DND-41 (cell line): Measurements from ENCODE around the gene MAST4.

Experiments used
- ATAC-seq: fragments of 200-7000 bp; cut with Tn5 transposase; 3 replicates; pipeline ENCODE4 v1.9.1; 2021; ENCODE audit warnings: low read depth; ENCODE audit not compliant: insufficient read depth
- DNase-seq: peaks from one replicate; pipeline ENCODE4 v3.0.0-alpha.2; 2020
- H2AFZ ChIP-seq: 2 replicates; pipeline ENCODE4 v1.6.0; 2012; ENCODE audit warnings: low read depth, low read length
- H3K27ac ChIP-seq: 2 replicates; pipeline ENCODE4 v1.5.1; 2012; ENCODE audit warnings: low read length, inconsistent platforms
- H3K27me3 ChIP-seq: fragments of 200-600 bp; sonication (generic); 2 replicates; pipeline ENCODE4 v1.6.0; 2012; ENCODE audit warnings: low read length, mild to moderate bottlenecking, inconsistent platforms; ENCODE audit not compliant: insufficient read depth, poor library complexity
- H3K36me3 ChIP-seq: 2 replicates; pipeline ENCODE4 v1.5.1; 2012; ENCODE audit warnings: low read length, inconsistent platforms; ENCODE audit not compliant: insufficient read depth
- H3K4me1 ChIP-seq: 2 replicates; pipeline ENCODE4 v1.5.1; 2012; ENCODE audit warnings: mild to moderate bottlenecking, low read length; ENCODE audit not compliant: insufficient read depth
- H3K4me2 ChIP-seq: 2 replicates; pipeline ENCODE4 v1.6.0; 2012; ENCODE audit warnings: mild to moderate bottlenecking, moderate library complexity, low read length, inconsistent platforms; ENCODE audit not compliant: insufficient read depth
- H3K4me3 ChIP-seq, 2 experiments: fragments of 200-600 bp in 1 of 2; shearing (Covaris generic) in 1 of 2; 2 replicates each; pipeline ENCODE4 v1.5.1; 2012 to 2016; ENCODE audit warnings: inconsistent platforms in 2 of 2, low read length in 2 of 2, mild to moderate bottlenecking in 2 of 2, low read depth in 1 of 2, moderate library complexity in 1 of 2
- H3K79me2 ChIP-seq: 2 replicates; pipeline ENCODE4 v1.6.0; 2012; ENCODE audit warnings: low read length, inconsistent platforms; ENCODE audit not compliant: insufficient read depth
- H3K9ac ChIP-seq: 2 replicates; pipeline ENCODE4 v1.6.0; 2012; ENCODE audit warnings: low read depth, mild to moderate bottlenecking, inconsistent platforms, low read length, moderate library complexity
- H3K9me3 ChIP-seq: 2 replicates; pipeline ENCODE4 v1.5.1; 2012; ENCODE audit warnings: low read length, moderate library complexity, mild to moderate bottlenecking, inconsistent platforms; ENCODE audit not compliant: insufficient read depth, severe bottlenecking
- H4K20me1 ChIP-seq: 2 replicates; pipeline ENCODE4 v1.6.0; 2012; ENCODE audit warnings: low read length; ENCODE audit not compliant: insufficient read depth
- CTCF ChIP-seq: IDR thresholded peaks from 2 replicates; pipeline ENCODE4 v1.5.1; 2012; ENCODE audit warnings: borderline replicate concordance, low read length, moderate library complexity, mild to moderate bottlenecking; ENCODE audit not compliant: poor library complexity, severe bottlenecking; ENCODE audit errors: extremely low read depth
- EZH2 ChIP-seq: IDR thresholded peaks from 3 replicates; pipeline ENCODE4 v1.6.1; 2012; ENCODE audit warnings: borderline replicate concordance, low read depth, mild to moderate bottlenecking, moderate library complexity, low read length, inconsistent platforms; ENCODE audit not compliant: severe bottlenecking

MAST4 gene

GRCh38 chr5:66929281-66929680 is 333.1 kb downstream of the MAST4 start:
- Histone ChIP-seq H3K9ac (no peak overlapping the region), H3K36me3 (no peaks in the 10 kb centered on the region), H3K9me3 (no peaks in the 10 kb centered on the region), H3K4me1 (no peaks in the 10 kb centered on the region), H3K4me3 (no peak overlapping the region), H3K27ac (no peak overlapping the region), H2AFZ (no peak overlapping the region), H3K79me2 (no peaks in the 10 kb centered on the region), H3K27me3 (no peaks in the 10 kb centered on the region), H4K20me1 (no peaks in the 10 kb centered on the region), H3K4me2 (no peak overlapping the region)
- ATAC-seq (no peak), DNase-seq (no peak)
- no peak for TF ChIP-seq CTCF
- no peak for TF ChIP-seq EZH2

GRCh38 chr5:66929995-66930394 is 333.8 kb downstream of the MAST4 start:
- Histone ChIP-seq H3K36me3 (no peaks in the 10 kb centered on the region), H4K20me1 (no peaks in the 10 kb centered on the region), H3K27me3 (no peaks in the 10 kb centered on the region), H3K9ac (no peak overlapping the region), H3K79me2 (no peaks in the 10 kb centered on the region), H3K27ac (no peak overlapping the region), H3K4me3 (no peak overlapping the region), H3K4me2 (no peak overlapping the region), H3K4me1 (no peaks in the 10 kb centered on the region), H3K9me3 (no peaks in the 10 kb centered on the region), H2AFZ (no peak overlapping the region)
- ATAC-seq (no peak), DNase-seq (no peak)
- no peak for TF ChIP-seq EZH2

- DNase-seq (no peak), ATAC-seq (no peak)
- H3K4me2 ChIP-seq: no peak overlapping the region
- no peak overlapping the region for H3K27ac ChIP-seq
- H3K36me3 ChIP-seq: no peaks in the 10 kb centered on the region
- H3K4me3 ChIP-seq: no peak overlapping the region
- no peak for TF ChIP-seq CTCF
- TF ChIP-seq EZH2: no peak
- no peak overlapping the region for H3K9ac ChIP-seq
- H3K27me3 ChIP-seq: no peaks in the 10 kb centered on the region
- no peaks in the 10 kb centered on the region for H3K79me2 ChIP-seq
- H3K9me3 ChIP-seq: no peaks in the 10 kb centered on the region
- H2AFZ ChIP-seq: no peak overlapping the region
- no peaks in the 10 kb centered on the region for H3K4me1 ChIP-seq
- no peaks in the 10 kb centered on the region for H4K20me1 ChIP-seq
These were observed 335.5 kb downstream of the MAST4 start for GRCh38 chr5:66931651-66932050.

GRCh38 chr5:66932457-66932856 is 336.3 kb downstream of the MAST4 start:
- no peak overlapping the region for H3K27ac ChIP-seq
- DNase-seq (no peak), ATAC-seq (no peak)
- no peak overlapping the region for H2AFZ ChIP-seq
- H3K4me2 ChIP-seq: no peak overlapping the region
- no peaks in the 10 kb centered on the region for H3K27me3 ChIP-seq
- H3K4me3 ChIP-seq: no peak overlapping the region
- H4K20me1 ChIP-seq: no peaks in the 10 kb centered on the region
- no peaks in the 10 kb centered on the region for H3K79me2 ChIP-seq
- H3K36me3 ChIP-seq: no peaks in the 10 kb centered on the region
- no peaks in the 10 kb centered on the region for H3K4me1 ChIP-seq
- H3K9ac ChIP-seq: no peak overlapping the region
- TF ChIP-seq EZH2: no peak
- no peaks in the 10 kb centered on the region for H3K9me3 ChIP-seq
